SU-DHL-6 (cell line): ENCODE measurements around the gene PRH2.

ENCODE experiments used
- H2AFZ ChIP-seq: fragments of 200-600 bp; sonication (generic); 2 replicates; pipeline ENCODE4 v1.6.1; 2014; ENCODE audit warnings: low read depth, mild to moderate bottlenecking, moderate library complexity, mixed read lengths, antibody characterized with exemption, low read length; ENCODE audit not compliant: severe bottlenecking
- H3F3A ChIP-seq: fragments of 200-600 bp; shearing (Covaris generic); 2 replicates; pipeline ENCODE4 v1.6.0; 2016; ENCODE audit warnings: antibody characterized with exemption, mild to moderate bottlenecking; ENCODE audit not compliant: insufficient read depth
- H3K27ac ChIP-seq: fragments of 200-600 bp; sonication (generic); 2 replicates; pipeline ENCODE4 v1.5.1; 2016; ENCODE audit warnings: low read depth, mild to moderate bottlenecking, low read length, moderate library complexity, mixed read lengths
- H3K27me3 ChIP-seq: fragments of 200-600 bp; sonication (generic), shearing (Covaris generic); 2 replicates; pipeline ENCODE4 v1.6.0; 2014; ENCODE audit warnings: mild to moderate bottlenecking, low read length
- H3K36me3 ChIP-seq: fragments of 200-600 bp; sonication (generic); 2 replicates; pipeline ENCODE4 v1.6.1; 2014; ENCODE audit warnings: mild to moderate bottlenecking, low read length, mixed read lengths
- H3K4me2 ChIP-seq: fragments of 300-600, 200-600 bp; shearing (Covaris generic), sonication (generic); 2 replicates; pipeline ENCODE4 v1.6.0; 2014; ENCODE audit warnings: low read length, low read depth, mild to moderate bottlenecking; ENCODE audit not compliant: poor library complexity, severe bottlenecking
- H3K4me3 ChIP-seq: fragments of 200-600 bp; sonication (generic); 2 replicates; pipeline ENCODE4 v1.5.1; 2014; ENCODE audit warnings: antibody characterized with exemption, low read length, mild to moderate bottlenecking, mixed read lengths; ENCODE audit not compliant: insufficient read depth, poor library complexity, severe bottlenecking
- H3K79me2 ChIP-seq: fragments of 200-600 bp; sonication (generic); 2 replicates; pipeline ENCODE4 v1.6.1; 2014; ENCODE audit warnings: mild to moderate bottlenecking, low read length, moderate library complexity; ENCODE audit not compliant: insufficient read depth
- H3K9ac ChIP-seq: fragments of 200-600 bp; sonication (generic); 2 replicates; pipeline ENCODE4 v1.7.0; 2014; ENCODE audit warnings: mild to moderate bottlenecking, low read length
- H3K9me2 ChIP-seq: fragments of 200-600 bp; sonication (generic); replicated peaks from 2 replicates; pipeline ENCODE4 v1.6.1; 2014; ENCODE audit warnings: low read length; ENCODE audit not compliant: insufficient read depth
- H3K9me3 ChIP-seq: fragments of 200-600 bp; sonication (generic); 2 replicates; pipeline ENCODE4 v1.6.1; 2014; ENCODE audit warnings: low read length, mixed read lengths; ENCODE audit not compliant: insufficient read depth
- H4K20me1 ChIP-seq: fragments of 200-600 bp; sonication (generic); 2 replicates; pipeline ENCODE4 v1.6.1; 2014; ENCODE audit warnings: low read depth, mild to moderate bottlenecking, antibody characterized with exemption, low read length, moderate library complexity, mixed read lengths
- EZH2phosphoT487 ChIP-seq: fragments of 200-600 bp; sonication (generic), shearing (Covaris generic); conservative IDR thresholded peaks from 2 replicates; pipeline ENCODE4 v1.6.1; 2018; ENCODE audit warnings: mild to moderate bottlenecking, antibody characterized with exemption, low read length, moderate library complexity, mixed read lengths
- TF ChIP-seq, protein P1 (sequence below): fragments of 200-600 bp; sonication (generic); IDR thresholded peaks from one replicate; pipeline ENCODE4 v1.5.1; 2017; ENCODE audit warnings: antibody characterized with exemption, mild to moderate bottlenecking, low read length, moderate library complexity; ENCODE audit not compliant: insufficient read depth, poor library complexity, severe bottlenecking

The PRH2 gene

DNA sequence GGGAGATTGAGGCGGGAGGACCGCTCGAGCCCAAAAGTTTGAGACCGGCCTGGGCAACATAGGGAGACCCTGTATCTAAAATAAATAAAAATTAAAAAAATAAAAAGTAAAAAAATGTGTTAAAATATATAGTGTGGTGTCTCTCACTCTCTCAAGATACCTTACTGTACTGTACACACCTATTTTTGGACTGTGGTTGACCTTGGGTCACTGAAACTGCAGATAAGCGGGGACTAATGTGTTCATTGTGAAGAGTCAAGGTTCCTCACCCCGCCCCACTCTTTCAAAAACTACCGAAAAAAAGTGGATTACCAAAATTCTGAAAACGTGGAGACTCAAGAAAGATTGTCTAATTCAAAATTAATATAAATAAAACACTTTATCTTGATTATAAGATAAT lies 18.7 kb upstream of the PRH2 start:
- no peaks in the 10 kb centered on the region for H3K79me2 ChIP-seq
- H3K4me3 ChIP-seq = no peak overlapping the region
- H4K20me1 ChIP-seq = no peaks in the 10 kb centered on the region
- no peaks in the 10 kb centered on the region for H3K9me2 ChIP-seq
- TF ChIP-seq, protein P1, sequence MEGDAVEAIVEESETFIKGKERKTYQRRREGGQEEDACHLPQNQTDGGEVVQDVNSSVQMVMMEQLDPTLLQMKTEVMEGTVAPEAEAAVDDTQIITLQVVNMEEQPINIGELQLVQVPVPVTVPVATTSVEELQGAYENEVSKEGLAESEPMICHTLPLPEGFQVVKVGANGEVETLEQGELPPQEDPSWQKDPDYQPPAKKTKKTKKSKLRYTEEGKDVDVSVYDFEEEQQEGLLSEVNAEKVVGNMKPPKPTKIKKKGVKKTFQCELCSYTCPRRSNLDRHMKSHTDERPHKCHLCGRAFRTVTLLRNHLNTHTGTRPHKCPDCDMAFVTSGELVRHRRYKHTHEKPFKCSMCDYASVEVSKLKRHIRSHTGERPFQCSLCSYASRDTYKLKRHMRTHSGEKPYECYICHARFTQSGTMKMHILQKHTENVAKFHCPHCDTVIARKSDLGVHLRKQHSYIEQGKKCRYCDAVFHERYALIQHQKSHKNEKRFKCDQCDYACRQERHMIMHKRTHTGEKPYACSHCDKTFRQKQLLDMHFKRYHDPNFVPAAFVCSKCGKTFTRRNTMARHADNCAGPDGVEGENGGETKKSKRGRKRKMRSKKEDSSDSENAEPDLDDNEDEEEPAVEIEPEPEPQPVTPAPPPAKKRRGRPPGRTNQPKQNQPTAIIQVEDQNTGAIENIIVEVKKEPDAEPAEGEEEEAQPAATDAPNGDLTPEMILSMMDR = no peak
- TF ChIP-seq EZH2phosphoT487 = no peak
- H3K4me2 ChIP-seq = no peak overlapping the region
- no peak overlapping the region for H3K27ac ChIP-seq
- no peak overlapping the region for H3K9ac ChIP-seq
- no peak overlapping the region for H2AFZ ChIP-seq
- no peaks in the 10 kb centered on the region for H3K9me3 ChIP-seq
- H3K27me3 ChIP-seq = no peaks in the 10 kb centered on the region
- no peaks in the 10 kb centered on the region for H3K36me3 ChIP-seq
- H3F3A ChIP-seq = no peaks in the 10 kb centered on the region

DNA sequence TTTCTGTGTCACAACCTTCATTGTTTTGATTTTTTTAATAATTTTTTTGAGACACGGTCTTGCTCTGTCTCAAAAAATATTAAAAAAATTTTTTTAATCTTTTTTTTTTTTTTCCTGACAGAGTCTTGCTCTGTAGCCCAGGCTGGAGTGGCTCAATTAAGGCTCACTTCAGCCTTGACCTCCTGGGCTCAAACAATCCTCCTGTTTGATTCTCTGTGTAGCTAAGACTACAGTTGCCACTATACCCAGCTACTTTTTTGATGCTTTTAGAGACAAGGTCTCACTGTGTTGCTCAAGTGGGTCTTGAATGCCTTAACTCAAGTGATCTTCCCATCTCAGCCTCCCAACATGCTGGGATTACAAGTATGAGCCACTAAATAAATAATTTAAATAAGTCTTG lies 9.2 kb upstream of the PRH2 start:
- Histone ChIP-seq H4K20me1 (no peaks in the 10 kb centered on the region), H3F3A (no peaks in the 10 kb centered on the region), H3K27ac (no peak overlapping the region), H3K9me2 (no peaks in the 10 kb centered on the region), H3K9me3 (no peaks in the 10 kb centered on the region), H2AFZ (no peak overlapping the region), H3K9ac (no peak overlapping the region), H3K79me2 (no peaks in the 10 kb centered on the region), H3K4me3 (no peak overlapping the region), H3K27me3 (no peaks in the 10 kb centered on the region), H3K4me2 (no peak overlapping the region), H3K36me3 (no peaks in the 10 kb centered on the region)
- TF ChIP-seq EZH2phosphoT487 = no peak
- TF ChIP-seq, protein P1 = no peak

DNA sequence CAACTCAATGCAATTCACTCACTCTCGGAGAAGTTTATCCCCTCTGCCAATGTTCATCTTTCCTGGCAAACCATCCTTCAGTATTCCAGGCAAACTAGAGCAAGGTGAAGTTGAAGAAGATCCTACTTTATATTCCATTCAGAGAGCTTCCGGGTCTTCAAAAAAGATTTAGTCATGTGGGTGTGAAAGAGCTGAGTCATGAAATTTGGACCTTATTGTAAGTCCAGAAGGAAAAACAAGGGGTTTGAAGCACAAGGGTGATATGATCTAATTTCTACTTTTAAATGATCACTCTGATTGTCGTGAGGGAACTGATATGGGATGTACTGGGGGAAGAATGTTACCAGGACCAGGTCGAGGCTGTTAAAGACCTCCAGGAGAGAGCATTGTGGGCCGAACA lies 2.8 kb upstream of the PRH2 start:
- Histone ChIP-seq H3K27me3 (no peaks in the 10 kb centered on the region), H3K79me2 (no peaks in the 10 kb centered on the region), H3K4me3 (no peak overlapping the region), H3K9ac (no peak overlapping the region), H3K4me2 (no peak overlapping the region), H3F3A (no peaks in the 10 kb centered on the region), H2AFZ (no peak overlapping the region), H3K9me2 (no peaks in the 10 kb centered on the region), H4K20me1 (no peaks in the 10 kb centered on the region), H3K27ac (no peak overlapping the region), H3K9me3 (no peaks in the 10 kb centered on the region), H3K36me3 (no peaks in the 10 kb centered on the region)
- TF ChIP-seq, protein P1 = no peak
- no peak for TF ChIP-seq EZH2phosphoT487

DNA sequence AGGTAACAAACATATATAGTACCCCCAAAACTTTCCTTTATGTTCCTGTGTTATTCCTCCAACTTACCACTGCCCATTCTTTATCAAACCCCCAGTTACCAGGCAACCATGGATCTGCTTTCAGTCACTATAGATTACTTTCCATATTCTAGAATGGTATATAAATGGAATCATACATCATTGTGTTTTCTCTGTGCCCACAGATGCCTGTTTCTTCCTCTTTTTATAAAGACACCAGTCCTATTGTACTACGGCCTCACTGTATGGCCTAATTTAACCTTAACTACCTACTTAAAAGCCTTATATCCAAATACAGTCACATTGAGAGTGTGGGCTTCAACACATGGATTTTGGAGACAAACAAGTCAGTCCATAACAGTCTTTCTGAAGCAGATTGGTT lies 7.5 kb downstream of the PRH2 start:
- Histone ChIP-seq H3K36me3 (no peaks in the 10 kb centered on the region), H3F3A (no peaks in the 10 kb centered on the region), H3K9me2 (no peaks in the 10 kb centered on the region), H3K79me2 (no peaks in the 10 kb centered on the region), H3K4me3 (no peak overlapping the region), H4K20me1 (no peaks in the 10 kb centered on the region), H3K9me3 (no peaks in the 10 kb centered on the region), H3K4me2 (no peak overlapping the region), H3K9ac (no peak overlapping the region), H3K27ac (no peak overlapping the region), H2AFZ (no peak overlapping the region), H3K27me3 (no peaks in the 10 kb centered on the region)
- TF ChIP-seq, protein P1 = no peak
- TF ChIP-seq EZH2phosphoT487 = no peak
